PFSK-1 (cell line): ENCODE data around the gene SDS.

Experiments used
- FOXP2 ChIP-seq: optimal IDR thresholded peaks from 2 replicates; pipeline ENCODE3; 2011; ENCODE audit warnings: borderline replicate concordance, control low read depth, inconsistent platforms; ENCODE audit not compliant: insufficient read depth; ENCODE audit errors: extremely low read length, extremely low read depth
- POLR2AphosphoS5 ChIP-seq: IDR thresholded peaks from 2 replicates; pipeline ENCODE4 v1.6.1; 2012; ENCODE audit warnings: low read depth, mild to moderate bottlenecking, control low read depth, low read length, moderate library complexity
- SIN3A ChIP-seq: IDR thresholded peaks from 2 replicates; pipeline ENCODE4 v1.6.1; 2012; ENCODE audit warnings: mild to moderate bottlenecking, low read length, moderate library complexity, borderline replicate concordance; ENCODE audit not compliant: insufficient read depth
- TAF1 ChIP-seq: IDR thresholded peaks from 2 replicates; pipeline ENCODE4 v1.6.1; 2012; ENCODE audit warnings: low read length, control low read depth, borderline replicate concordance; ENCODE audit not compliant: insufficient read depth
- TF ChIP-seq, protein P1 (sequence below), 2 experiments: IDR thresholded peaks; 2 replicates each; pipeline versions ENCODE4 v1.6.1 to v1.8.0; 2011 to 2012; ENCODE audit warnings: low read depth in 2 of 2, low read length in 2 of 2, control low read depth in 1 of 2, inconsistent platforms in 1 of 2, mild to moderate bottlenecking in 1 of 2, moderate library complexity in 1 of 2; ENCODE audit not compliant: insufficient read depth in 1 of 2

SDS gene

DNA sequence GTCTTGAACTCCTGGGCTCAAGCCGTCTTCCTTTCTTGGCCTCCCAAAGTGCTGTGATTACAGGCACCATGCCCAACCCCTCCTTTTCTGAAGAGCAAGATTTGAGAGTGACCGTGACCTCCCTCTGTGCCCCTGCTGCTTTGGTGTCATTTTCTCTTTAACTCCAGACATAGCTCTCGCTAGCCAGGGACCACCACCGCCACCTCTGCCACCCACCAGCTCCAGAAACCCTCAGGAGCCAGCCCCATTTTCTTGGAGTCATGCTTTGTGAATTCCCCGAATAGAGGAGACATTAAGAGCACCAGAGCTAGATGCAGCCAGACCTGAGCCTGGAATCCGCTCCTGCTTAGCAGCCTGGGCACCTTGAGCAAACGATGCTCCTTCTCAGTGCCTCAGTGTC, 36.6 kb upstream of the SDS start:
- TF ChIP-seq TAF1 (no peak), FOXP2 (no peak), SIN3A (no peak), POLR2AphosphoS5 (no peak)
- TF ChIP-seq, protein P1, sequence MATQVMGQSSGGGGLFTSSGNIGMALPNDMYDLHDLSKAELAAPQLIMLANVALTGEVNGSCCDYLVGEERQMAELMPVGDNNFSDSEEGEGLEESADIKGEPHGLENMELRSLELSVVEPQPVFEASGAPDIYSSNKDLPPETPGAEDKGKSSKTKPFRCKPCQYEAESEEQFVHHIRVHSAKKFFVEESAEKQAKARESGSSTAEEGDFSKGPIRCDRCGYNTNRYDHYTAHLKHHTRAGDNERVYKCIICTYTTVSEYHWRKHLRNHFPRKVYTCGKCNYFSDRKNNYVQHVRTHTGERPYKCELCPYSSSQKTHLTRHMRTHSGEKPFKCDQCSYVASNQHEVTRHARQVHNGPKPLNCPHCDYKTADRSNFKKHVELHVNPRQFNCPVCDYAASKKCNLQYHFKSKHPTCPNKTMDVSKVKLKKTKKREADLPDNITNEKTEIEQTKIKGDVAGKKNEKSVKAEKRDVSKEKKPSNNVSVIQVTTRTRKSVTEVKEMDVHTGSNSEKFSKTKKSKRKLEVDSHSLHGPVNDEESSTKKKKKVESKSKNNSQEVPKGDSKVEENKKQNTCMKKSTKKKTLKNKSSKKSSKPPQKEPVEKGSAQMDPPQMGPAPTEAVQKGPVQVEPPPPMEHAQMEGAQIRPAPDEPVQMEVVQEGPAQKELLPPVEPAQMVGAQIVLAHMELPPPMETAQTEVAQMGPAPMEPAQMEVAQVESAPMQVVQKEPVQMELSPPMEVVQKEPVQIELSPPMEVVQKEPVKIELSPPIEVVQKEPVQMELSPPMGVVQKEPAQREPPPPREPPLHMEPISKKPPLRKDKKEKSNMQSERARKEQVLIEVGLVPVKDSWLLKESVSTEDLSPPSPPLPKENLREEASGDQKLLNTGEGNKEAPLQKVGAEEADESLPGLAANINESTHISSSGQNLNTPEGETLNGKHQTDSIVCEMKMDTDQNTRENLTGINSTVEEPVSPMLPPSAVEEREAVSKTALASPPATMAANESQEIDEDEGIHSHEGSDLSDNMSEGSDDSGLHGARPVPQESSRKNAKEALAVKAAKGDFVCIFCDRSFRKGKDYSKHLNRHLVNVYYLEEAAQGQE (IDR thresholded peaks at IDR 0.05; ENCODE audit: insufficient read depth in 1 of 2, low read depth in 2 of 2, low read length in 2 of 2): no peak

DNA sequence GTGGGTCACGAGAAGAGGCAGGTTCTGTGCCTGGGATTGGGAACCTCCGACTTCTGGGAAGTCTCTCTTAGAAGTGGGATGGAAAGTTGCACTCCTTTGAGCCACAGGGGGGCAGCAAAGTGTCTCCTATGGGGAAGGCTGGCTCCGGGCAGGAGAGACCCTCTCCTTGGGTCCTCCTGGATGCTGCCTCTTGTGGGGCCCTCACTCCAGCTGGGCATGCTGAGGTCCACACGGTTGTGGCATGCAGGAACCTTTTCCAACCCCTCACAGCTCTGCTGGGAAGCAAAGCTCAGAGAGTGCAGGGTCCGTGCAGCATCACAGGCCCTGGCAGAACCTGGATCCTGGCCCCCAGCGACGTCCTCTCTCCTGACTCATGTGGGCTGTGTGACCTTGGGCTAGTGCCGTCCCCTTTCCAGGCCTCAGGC, 35.9 kb upstream of the SDS start:
- TF ChIP-seq FOXP2 (no peak), TAF1 (no peak), SIN3A (no peak), POLR2AphosphoS5 (no peak)
- TF ChIP-seq, protein P1 (IDR thresholded peaks at IDR 0.05; ENCODE audit: insufficient read depth in 1 of 2, low read depth in 2 of 2, low read length in 2 of 2): no peak

GRCh38 chr12:113439301-113439597, 35.6 kb upstream of the SDS start:
- TF ChIP-seq POLR2AphosphoS5 (no peak), FOXP2 (no peak), TAF1 (no peak), SIN3A (no peak)
- TF ChIP-seq, protein P1 (IDR thresholded peaks at IDR 0.05; ENCODE audit: insufficient read depth in 1 of 2, low read depth in 2 of 2, low read length in 2 of 2): no peak

DNA sequence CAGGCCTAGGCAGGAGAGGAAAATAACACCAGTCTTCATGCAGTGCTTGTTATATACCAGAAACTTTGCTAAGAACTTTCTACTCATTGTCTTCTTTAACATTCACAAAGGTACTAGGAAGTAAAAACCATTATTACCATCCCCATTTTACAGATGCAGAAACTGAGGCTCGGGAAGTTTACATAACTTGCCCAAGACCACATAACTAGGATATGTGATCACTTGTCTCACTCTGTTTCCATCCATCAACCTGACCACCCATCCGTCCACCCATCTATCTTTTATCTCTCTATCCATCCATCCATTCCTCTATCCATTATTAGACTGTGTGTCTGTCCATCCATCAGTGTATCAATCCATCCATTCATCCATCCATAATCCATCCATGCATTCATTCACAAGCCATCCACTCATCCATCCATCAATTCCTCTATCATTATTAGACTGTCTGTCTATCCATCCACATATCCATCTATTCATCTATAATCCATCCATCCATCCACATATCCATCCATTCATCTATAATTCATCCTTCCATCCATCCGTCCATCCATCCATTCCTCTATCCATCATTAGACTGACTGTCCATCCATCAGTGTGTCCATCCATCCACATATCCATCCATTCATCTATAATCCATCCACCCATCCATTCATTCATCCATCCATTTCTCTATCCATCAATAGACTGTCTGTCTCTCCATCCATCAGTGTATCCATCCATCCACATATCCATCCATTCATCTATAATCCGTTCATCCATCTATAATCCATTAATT, 35.0 kb upstream of the SDS start:
- TF ChIP-seq FOXP2: no peak
- TF ChIP-seq TAF1: no peak
- TF ChIP-seq POLR2AphosphoS5: no peak
- TF ChIP-seq, protein P1 (IDR thresholded peaks at IDR 0.05; ENCODE audit: insufficient read depth in 1 of 2, low read depth in 2 of 2, low read length in 2 of 2): no peak
- no peak for TF ChIP-seq SIN3A

- no peak for TF ChIP-seq TAF1
- TF ChIP-seq FOXP2: no peak
- TF ChIP-seq, protein P1 (IDR thresholded peaks at IDR 0.05; ENCODE audit: insufficient read depth in 1 of 2, low read depth in 2 of 2, low read length in 2 of 2): no peak
- TF ChIP-seq SIN3A: no peak
- no peak for TF ChIP-seq POLR2AphosphoS5
Measured at GRCh38 chr12:113437729-113438100, 34.0 kb upstream of the SDS start.
